Measurements from ENCODE around the gene NRAS.

Gene NRAS

DNA sequence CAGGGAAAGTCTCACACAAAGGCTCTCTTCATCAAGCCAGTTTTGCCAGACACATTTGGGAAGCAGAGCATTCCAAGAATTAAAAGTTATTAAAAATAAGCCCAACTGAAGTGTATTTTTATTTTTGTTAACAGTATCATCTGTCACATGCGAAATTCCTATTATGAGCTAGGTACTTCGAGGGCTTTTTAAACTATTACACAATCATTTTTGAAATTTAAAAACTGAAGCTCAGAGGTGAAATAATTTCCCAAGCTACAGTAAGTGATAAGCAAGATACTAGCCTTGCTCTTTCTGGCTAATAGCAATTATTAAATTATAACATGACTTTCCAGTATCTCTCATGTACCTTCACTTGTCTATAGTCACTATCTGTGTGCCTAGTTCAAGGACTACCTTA, 12.0 kb upstream of the NRAS start:
- Histone ChIP-seq H3K9me3 (ENCODE audit: control insufficient read depth in 5 of 5, low read length in 5 of 5) (no peaks in the 10 kb centered on the region), H3K4me3 (ENCODE audit: low read depth in 1 of 5, low read length in 5 of 5) (no peak overlapping the region), H3K9ac (ENCODE audit: low read length in 5 of 5) (no peak overlapping the region), H3K27ac (ENCODE audit: low read depth, low read length) (peak overlapping the region; percentile 74), H3K27me3 (ENCODE audit: control insufficient read depth in 5 of 5, insufficient read depth in 4 of 5, low read length in 5 of 5) (no peaks in the 10 kb centered on the region), H3K36me3 (ENCODE audit: control insufficient read depth in 5 of 5, insufficient read depth in 5 of 5, low read length in 5 of 5) (peaks cover 67 to 94% (median 83%) of the 10 kb centered on the region in 5 donors), H3K4me1 (ENCODE audit: control insufficient read depth in 5 of 5, insufficient read depth in 5 of 5, low read length in 5 of 5) (peaks cover 0 to 31% (median 13%) of the 10 kb centered on the region in 5 donors)

DNA sequence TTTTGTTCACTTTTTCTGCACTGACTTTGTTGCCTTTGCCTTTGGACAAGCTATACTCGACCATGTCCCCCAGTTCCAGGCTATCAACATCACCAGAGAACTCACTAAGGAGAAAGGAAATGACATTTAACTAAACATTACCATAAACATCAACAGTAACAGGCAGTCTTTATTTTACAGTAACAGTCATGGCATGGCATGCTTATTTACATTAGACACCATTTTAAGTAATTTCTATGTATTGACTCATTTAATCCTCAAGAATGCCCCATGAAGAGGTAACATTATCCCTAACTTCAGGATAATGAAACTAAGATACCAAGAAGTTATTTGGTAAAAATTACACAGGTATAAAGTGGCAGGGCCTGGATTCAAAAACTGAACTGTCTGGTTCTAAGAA, 8.7 kb upstream of the NRAS start:
- Histone ChIP-seq H3K36me3 (ENCODE audit: control insufficient read depth in 5 of 5, insufficient read depth in 5 of 5, low read length in 5 of 5) (peaks cover 62 to 96% (median 85%) of the 10 kb centered on the region in 5 donors), H3K4me1 (ENCODE audit: control insufficient read depth in 5 of 5, insufficient read depth in 5 of 5, low read length in 5 of 5) (peaks cover 0 to 23% (median 8%) of the 10 kb centered on the region in 5 donors), H3K27ac (ENCODE audit: low read depth, low read length) (no peak overlapping the region), H3K4me3 (ENCODE audit: low read depth in 1 of 5, low read length in 5 of 5) (no peak overlapping the region), H3K9me3 (ENCODE audit: control insufficient read depth in 5 of 5, low read length in 5 of 5) (no peaks in the 10 kb centered on the region), H3K9ac (ENCODE audit: low read length in 5 of 5) (no peak overlapping the region), H3K27me3 (ENCODE audit: control insufficient read depth in 5 of 5, insufficient read depth in 4 of 5, low read length in 5 of 5) (no peaks in the 10 kb centered on the region)

DNA sequence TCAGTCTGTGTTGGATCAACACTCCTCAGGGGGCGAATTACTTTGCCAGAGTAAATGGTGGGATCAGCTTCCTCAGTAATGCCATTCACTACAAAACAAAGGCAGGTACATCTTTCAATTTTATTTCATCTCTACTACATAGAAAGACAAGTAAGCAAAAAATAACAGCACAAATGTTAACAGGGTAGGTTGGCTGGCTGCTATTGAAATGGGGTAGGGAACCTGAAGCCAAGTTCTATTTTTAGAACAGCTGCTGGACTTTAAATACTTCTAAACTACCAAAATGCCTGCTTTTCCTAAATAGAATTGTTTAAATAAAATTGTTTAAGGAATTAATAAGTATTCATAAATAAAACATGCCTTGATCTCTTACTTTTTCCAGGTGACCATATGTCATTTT, 7.3 kb upstream of the NRAS start:
- Histone ChIP-seq H3K9me3 (ENCODE audit: control insufficient read depth in 5 of 5, low read length in 5 of 5) (no peaks in the 10 kb centered on the region), H3K4me1 (ENCODE audit: control insufficient read depth in 5 of 5, insufficient read depth in 5 of 5, low read length in 5 of 5) (peaks cover 0 to 12% (median 0%) of the 10 kb centered on the region in 5 donors), H3K36me3 (ENCODE audit: control insufficient read depth in 5 of 5, insufficient read depth in 5 of 5, low read length in 5 of 5) (peaks cover 68 to 100% (median 91%) of the 10 kb centered on the region in 5 donors), H3K27me3 (ENCODE audit: control insufficient read depth in 5 of 5, insufficient read depth in 4 of 5, low read length in 5 of 5) (no peaks in the 10 kb centered on the region), H3K4me3 (ENCODE audit: low read depth in 1 of 5, low read length in 5 of 5) (no peak overlapping the region), H3K9ac (ENCODE audit: low read length in 5 of 5) (no peak overlapping the region), H3K27ac (ENCODE audit: low read depth, low read length) (no peak overlapping the region)

DNA sequence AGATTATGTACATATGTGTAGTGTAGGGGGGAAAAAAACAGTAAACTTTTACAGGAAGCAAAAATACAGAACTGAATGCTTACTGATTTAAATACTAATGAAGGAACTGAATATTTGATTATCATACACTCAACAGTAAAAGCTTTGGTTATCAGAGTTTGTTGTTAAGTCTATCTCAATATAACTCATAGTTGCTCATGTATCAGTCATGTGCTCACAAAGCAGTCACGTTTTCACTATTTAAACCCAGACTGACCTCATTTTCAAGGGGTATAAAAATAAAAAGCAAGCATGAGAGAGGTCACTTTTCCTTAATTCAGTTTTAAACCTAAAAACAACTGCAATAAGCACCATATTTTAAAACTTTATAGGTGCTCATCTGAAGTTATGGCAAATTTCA, 6.9 kb upstream of the NRAS start:
- Histone ChIP-seq H3K27ac (ENCODE audit: low read depth, low read length) (no peak overlapping the region), H3K4me1 (ENCODE audit: control insufficient read depth in 5 of 5, insufficient read depth in 5 of 5, low read length in 5 of 5) (peaks cover 0 to 7% (median 0%) of the 10 kb centered on the region in 5 donors), H3K36me3 (ENCODE audit: control insufficient read depth in 5 of 5, insufficient read depth in 5 of 5, low read length in 5 of 5) (peaks cover 64 to 100% (median 92%) of the 10 kb centered on the region in 5 donors), H3K9ac (ENCODE audit: low read length in 5 of 5) (no peak overlapping the region), H3K27me3 (ENCODE audit: control insufficient read depth in 5 of 5, insufficient read depth in 4 of 5, low read length in 5 of 5) (no peaks in the 10 kb centered on the region), H3K9me3 (ENCODE audit: control insufficient read depth in 5 of 5, low read length in 5 of 5) (no peaks in the 10 kb centered on the region), H3K4me3 (ENCODE audit: low read depth in 1 of 5, low read length in 5 of 5) (no peak overlapping the region)

DNA sequence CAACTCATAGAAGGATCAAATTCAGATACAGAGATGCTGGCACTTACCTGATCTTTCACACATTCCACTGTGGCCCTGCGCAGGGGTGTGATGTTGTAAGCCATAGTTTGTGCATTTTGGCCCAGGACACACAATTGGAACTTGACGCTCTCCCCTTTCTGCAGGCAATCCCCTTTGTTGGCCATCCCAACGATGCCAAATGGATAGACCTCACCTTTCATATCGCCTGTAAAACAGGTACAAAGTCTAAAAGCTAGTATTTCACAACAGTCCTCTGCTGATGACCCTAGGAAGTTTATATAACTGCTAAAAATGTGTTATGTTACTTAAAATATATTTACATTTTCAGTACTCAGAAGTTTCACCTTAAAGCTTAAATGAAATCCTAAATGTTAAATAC, 3.9 kb upstream of the NRAS start:
- no peaks in the 10 kb centered on the region for H3K9me3 ChIP-seq (ENCODE audit: control insufficient read depth in 5 of 5, low read length in 5 of 5)
- no peak overlapping the region for H3K27ac ChIP-seq (ENCODE audit: low read depth, low read length)
- no peak overlapping the region for H3K4me3 ChIP-seq (ENCODE audit: low read depth in 1 of 5, low read length in 5 of 5)
- H3K9ac ChIP-seq (ENCODE audit: low read length in 5 of 5), result no peak overlapping the region
- peaks cover 56 to 80% (median 78%) of the 10 kb centered on the region in 5 donors for H3K36me3 ChIP-seq (ENCODE audit: control insufficient read depth in 5 of 5, insufficient read depth in 5 of 5, low read length in 5 of 5)
- H3K4me1 ChIP-seq (ENCODE audit: control insufficient read depth in 5 of 5, insufficient read depth in 5 of 5, low read length in 5 of 5), result peaks cover 0 to 21% (median 12%) of the 10 kb centered on the region in 5 donors
- H3K27me3 ChIP-seq (ENCODE audit: control insufficient read depth in 5 of 5, insufficient read depth in 4 of 5, low read length in 5 of 5), result no peaks in the 10 kb centered on the region

DNA sequence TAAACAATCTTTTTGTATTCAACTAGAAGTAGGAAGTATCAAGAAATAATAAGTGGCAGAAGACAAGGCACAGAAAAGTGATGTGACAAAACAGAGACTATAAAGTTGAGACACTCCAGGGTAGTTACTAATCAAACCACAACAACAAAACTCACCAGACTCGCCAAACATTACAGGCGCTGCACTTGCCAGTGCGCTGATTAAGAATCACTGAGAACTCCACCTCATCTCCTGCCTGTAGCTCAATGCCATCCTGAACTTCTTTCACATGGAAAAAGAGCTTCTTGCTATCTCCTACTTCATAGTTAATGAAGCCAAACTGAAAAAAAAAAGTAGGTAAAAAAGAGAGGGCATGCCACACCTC, 2.8 kb upstream of the NRAS start:
- H3K4me1 ChIP-seq (ENCODE audit: control insufficient read depth in 5 of 5, insufficient read depth in 5 of 5, low read length in 5 of 5), result peaks cover 0 to 26% (median 17%) of the 10 kb centered on the region in 5 donors
- H3K9ac ChIP-seq (ENCODE audit: low read length in 5 of 5), result peak overlapping the region in 1 of 5 donors; percentile 30
- no peaks in the 10 kb centered on the region for H3K9me3 ChIP-seq (ENCODE audit: control insufficient read depth in 5 of 5, low read length in 5 of 5)
- no peak overlapping the region for H3K4me3 ChIP-seq (ENCODE audit: low read depth in 1 of 5, low read length in 5 of 5)
- H3K36me3 ChIP-seq (ENCODE audit: control insufficient read depth in 5 of 5, insufficient read depth in 5 of 5, low read length in 5 of 5), result peaks cover 48 to 69% (median 67%) of the 10 kb centered on the region in 5 donors
- no peaks in the 10 kb centered on the region for H3K27me3 ChIP-seq (ENCODE audit: control insufficient read depth in 5 of 5, insufficient read depth in 4 of 5, low read length in 5 of 5)
- H3K27ac ChIP-seq (ENCODE audit: low read depth, low read length), result no peak overlapping the region

DNA sequence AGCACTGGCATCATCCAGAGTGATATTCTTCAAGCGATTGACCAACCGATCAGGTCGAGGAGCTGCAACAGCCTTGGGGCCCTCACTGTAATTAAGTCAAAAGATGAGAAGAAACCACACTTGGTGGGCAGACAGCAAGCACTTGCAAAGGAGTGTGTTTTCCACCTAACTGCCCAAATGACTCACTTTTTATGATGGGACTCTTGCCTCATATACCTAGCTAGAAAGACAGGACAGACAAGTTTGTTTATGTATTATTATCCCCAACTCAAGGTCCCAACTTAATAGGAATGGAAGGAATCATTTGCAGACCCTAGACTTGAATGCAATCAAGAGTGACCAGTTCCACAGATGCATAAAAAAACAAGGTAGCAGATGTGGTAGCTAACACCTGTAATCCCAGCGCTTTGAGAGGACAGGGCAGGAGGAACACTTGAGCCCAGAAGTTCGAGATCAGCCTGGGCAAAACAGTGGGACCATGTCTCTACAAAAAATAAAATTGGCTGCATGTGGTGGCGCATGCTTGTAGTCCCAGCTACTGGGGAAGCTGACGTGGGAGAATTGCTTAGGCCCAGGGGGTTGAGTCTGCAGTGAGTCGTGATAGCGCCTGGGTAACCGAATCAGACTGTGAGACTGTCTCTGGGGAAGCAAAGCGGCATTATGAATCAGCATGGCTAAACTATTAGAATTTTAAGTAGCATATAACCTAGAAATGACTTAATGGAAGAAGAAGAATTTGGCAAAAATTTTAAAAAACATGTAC, 2.3 kb upstream of the NRAS start:
- peaks cover 0 to 21% (median 17%) of the 10 kb centered on the region in 5 donors for H3K4me1 ChIP-seq (ENCODE audit: control insufficient read depth in 5 of 5, insufficient read depth in 5 of 5, low read length in 5 of 5)
- no peak overlapping the region for H3K27ac ChIP-seq (ENCODE audit: low read depth, low read length)
- no peak overlapping the region for H3K9ac ChIP-seq (ENCODE audit: low read length in 5 of 5)
- H3K4me3 ChIP-seq (ENCODE audit: low read depth in 1 of 5, low read length in 5 of 5), result no peak overlapping the region
- peaks cover 47 to 64% (median 62%) of the 10 kb centered on the region in 5 donors for H3K36me3 ChIP-seq (ENCODE audit: control insufficient read depth in 5 of 5, insufficient read depth in 5 of 5, low read length in 5 of 5)
- no peaks in the 10 kb centered on the region for H3K27me3 ChIP-seq (ENCODE audit: control insufficient read depth in 5 of 5, insufficient read depth in 4 of 5, low read length in 5 of 5)
- no peaks in the 10 kb centered on the region for H3K9me3 ChIP-seq (ENCODE audit: control insufficient read depth in 5 of 5, low read length in 5 of 5)

DNA sequence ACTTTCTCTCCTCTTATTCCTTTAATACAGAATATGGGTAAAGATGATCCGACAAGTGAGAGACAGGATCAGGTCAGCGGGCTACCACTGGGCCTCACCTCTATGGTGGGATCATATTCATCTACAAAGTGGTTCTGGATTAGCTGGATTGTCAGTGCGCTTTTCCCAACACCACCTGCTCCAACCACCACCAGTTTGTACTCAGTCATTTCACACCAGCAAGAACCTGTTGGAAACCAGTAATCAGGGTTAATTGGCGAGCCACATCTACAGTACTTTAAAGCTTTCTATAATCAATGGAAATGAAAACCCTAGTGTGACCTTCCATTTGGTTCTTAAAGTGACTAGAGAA, 643 bp downstream of the NRAS start:
- peak overlapping the region; percentile 83 to 100 (median 95) for H3K4me3 ChIP-seq (ENCODE audit: low read depth in 1 of 5, low read length in 5 of 5)
- peaks cover 0 to 21% (median 17%) of the 10 kb centered on the region in 5 donors for H3K4me1 ChIP-seq (ENCODE audit: control insufficient read depth in 5 of 5, insufficient read depth in 5 of 5, low read length in 5 of 5)
- H3K36me3 ChIP-seq (ENCODE audit: control insufficient read depth in 5 of 5, insufficient read depth in 5 of 5, low read length in 5 of 5), result peaks cover 49 to 63% (median 60%) of the 10 kb centered on the region in 5 donors
- H3K27me3 ChIP-seq (ENCODE audit: control insufficient read depth in 5 of 5, insufficient read depth in 4 of 5, low read length in 5 of 5), result no peaks in the 10 kb centered on the region
- H3K9ac ChIP-seq (ENCODE audit: low read length in 5 of 5), result peak overlapping the region; percentile 93 to 100 (median 100)
- no peaks in the 10 kb centered on the region for H3K9me3 ChIP-seq (ENCODE audit: control insufficient read depth in 5 of 5, low read length in 5 of 5)
- peak overlapping the region; percentile 98 for H3K27ac ChIP-seq (ENCODE audit: low read depth, low read length)

DNA sequence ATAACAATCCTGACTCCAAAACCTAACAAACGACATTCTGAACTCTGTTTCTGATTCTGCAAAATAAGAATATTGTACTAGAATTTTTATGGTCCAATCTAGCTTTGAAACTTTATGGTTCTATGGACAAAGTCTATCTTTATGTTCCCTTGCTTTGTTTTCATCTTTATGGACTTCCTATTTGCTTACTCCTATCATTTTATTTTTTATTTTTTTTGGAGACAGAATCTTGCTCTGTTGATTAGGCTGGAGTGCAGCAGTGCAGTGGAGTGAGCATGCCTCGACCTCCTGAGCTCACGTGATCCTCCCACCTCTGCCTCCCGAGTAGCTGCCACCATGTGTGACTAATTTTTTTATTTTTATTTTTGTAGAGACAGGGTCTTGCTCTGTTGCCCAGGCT, 3.6 kb downstream of the NRAS start:
- Histone ChIP-seq H3K36me3 (ENCODE audit: control insufficient read depth in 5 of 5, insufficient read depth in 5 of 5, low read length in 5 of 5) (peaks cover 43 to 55% (median 55%) of the 10 kb centered on the region in 5 donors), H3K27ac (ENCODE audit: low read depth, low read length) (no peak overlapping the region), H3K4me1 (ENCODE audit: control insufficient read depth in 5 of 5, insufficient read depth in 5 of 5, low read length in 5 of 5) (peaks cover 0 to 21% (median 17%) of the 10 kb centered on the region in 5 donors), H3K9ac (ENCODE audit: low read length in 5 of 5) (no peak overlapping the region), H3K9me3 (ENCODE audit: control insufficient read depth in 5 of 5, low read length in 5 of 5) (no peaks in the 10 kb centered on the region), H3K27me3 (ENCODE audit: control insufficient read depth in 5 of 5, insufficient read depth in 4 of 5, low read length in 5 of 5) (no peaks in the 10 kb centered on the region), H3K4me3 (ENCODE audit: low read depth in 1 of 5, low read length in 5 of 5) (no peak overlapping the region)

DNA sequence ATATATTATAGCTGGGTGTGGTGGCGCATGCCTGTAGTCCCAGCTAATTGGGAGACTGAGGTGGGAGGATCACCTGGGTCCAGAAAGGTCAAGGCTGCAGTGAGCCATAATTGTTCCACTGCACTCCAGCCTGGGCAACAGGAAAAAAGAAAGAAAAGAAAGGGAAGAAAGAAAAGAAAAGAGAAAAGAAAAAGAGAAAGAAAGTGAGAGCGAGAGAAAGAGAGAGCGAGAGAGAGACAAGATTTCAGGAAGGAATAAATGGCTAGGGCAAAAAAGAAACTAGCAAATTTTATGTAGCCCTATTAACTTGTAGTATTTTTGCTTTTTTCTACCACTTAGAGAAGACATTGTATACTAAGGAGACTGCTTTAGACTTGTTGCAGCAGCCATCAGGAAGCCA, 6.2 kb downstream of the NRAS start:
- H3K9me3 ChIP-seq (ENCODE audit: control insufficient read depth in 5 of 5, low read length in 5 of 5), result no peaks in the 10 kb centered on the region
- H3K36me3 ChIP-seq (ENCODE audit: control insufficient read depth in 5 of 5, insufficient read depth in 5 of 5, low read length in 5 of 5), result peaks cover 60 to 76% (median 69%) of the 10 kb centered on the region in 5 donors
- peaks cover 0 to 6% (median 3%) of the 10 kb centered on the region in 5 donors for H3K4me1 ChIP-seq (ENCODE audit: control insufficient read depth in 5 of 5, insufficient read depth in 5 of 5, low read length in 5 of 5)
- no peaks in the 10 kb centered on the region for H3K27me3 ChIP-seq (ENCODE audit: control insufficient read depth in 5 of 5, insufficient read depth in 4 of 5, low read length in 5 of 5)
- H3K4me3 ChIP-seq (ENCODE audit: low read depth in 1 of 5, low read length in 5 of 5), result no peak overlapping the region
- no peak overlapping the region for H3K27ac ChIP-seq (ENCODE audit: low read depth, low read length)
- H3K9ac ChIP-seq (ENCODE audit: low read length in 5 of 5), result no peak overlapping the region

Data from subcutaneous abdominal adipose tissue (tissue), 5 donors.